Heart right ventricle (tissue), 16 donors: ENCODE measurements around the gene TRANK1. TPM values are rescaled to one million over a fixed set of nuclear protein-coding genes. Genes with fewer than 3 reads are reported as not detected.

Experiments used
- ATAC-seq, 8 donors: fragments of 200-7000 bp; cut with Tn5 transposase; one replicate each; pipeline ENCODE4 v1.9.1; 2020; ENCODE audit warnings: mild to moderate bottlenecking in 8 of 8, moderate library complexity in 8 of 8, moderate number of reproducible peaks in 1 of 8
- DNase-seq, 2 donors: peaks; one replicate each; pipeline ENCODE4 v3.0.0-alpha.2; 2020
- H3K27ac ChIP-seq, 10 donors: fragments of 200-600 bp; sonication (generic) in 2 of 10; one replicate each; pipeline versions ENCODE4 v1.5.0 to v1.8.0; 2020 to 2022; ENCODE audit warnings: mild to moderate bottlenecking in 3 of 10
- H3K27me3 ChIP-seq, 7 donors: fragments of 200-600 bp; one replicate each; pipeline ENCODE4 v1.8.0; 2021 to 2022; ENCODE audit warnings: mild to moderate bottlenecking in 2 of 7
- H3K36me3 ChIP-seq, 9 donors: fragments of 200-600 bp; sonication (generic) in 1 of 9; one replicate each; pipeline versions ENCODE4 v1.5.0 to v1.8.0; 2020 to 2022; ENCODE audit warnings: mild to moderate bottlenecking in 2 of 9
- H3K4me1 ChIP-seq, 9 donors: fragments of 200-600 bp; sonication (generic) in 1 of 9; one replicate each; pipeline versions ENCODE4 v1.5.0 to v1.8.0; 2020 to 2022; ENCODE audit warnings: mild to moderate bottlenecking in 4 of 9
- H3K4me3 ChIP-seq, 10 donors: fragments of 200-600 bp; sonication (generic) in 2 of 10; one replicate each; pipeline versions ENCODE4 v1.5.0 to v1.8.0; 2020 to 2022; ENCODE audit warnings: mild to moderate bottlenecking in 7 of 10, moderate library complexity in 2 of 10
- H3K9me3 ChIP-seq, 11 donors: fragments of 200-600 bp in 10 of 11; sonication (generic) in 2 of 11; one replicate each; pipeline versions ENCODE4 v1.5.0 to v1.8.0; 2013 to 2022; ENCODE audit warnings: mild to moderate bottlenecking in 2 of 11, control low read depth in 1 of 11, moderate library complexity in 1 of 11
- WGBS, 2 donors: extraction: QIAGEN DNeasy Blood & Tissue Kit; methylation state at CpG; one replicate each; pipeline ENCODE4 v1.1.7; 2013; ENCODE audit warnings: inconsistent platforms in 1 of 2; 5-methylcytosine and 5-hydroxymethylcytosine counted together
- intact Hi-C, 10 donors: fragments of 100-400 bp; cut with DNase I; formaldehyde crosslinking; loops; one replicate each; pipeline versions ENCODE4 v1.11.1 to v1.14.2; 2022
- polyA plus RNA-seq, 2 donors: library from polyadenylated mRNA; stranded (reverse); fragments of 200-250 nt; gene quantifications; one replicate each; pipeline ENCODE4 v1.2.3, GENCODE V29; 2013
- total RNA-seq, 10 donors: library from RNA; stranded (reverse); fragmentation: NEBNext Ultra II Directional in 3 of 10; extraction: Animal tissue kit (Norgen Biotek cat#: 25700) in 3 of 10; gene quantifications; one replicate each; pipeline versions ENCODE4 v1.2.1 to v1.2.4, GENCODE V29; 2021 to 2023
- TF ChIP-seq, protein P1 (sequence below), 9 donors: fragments of 200-600 bp; sonication (generic) in 2 of 9; IDR thresholded peaks; one replicate each; pipeline versions ENCODE4 v1.5.0 to v1.8.0; 2021 to 2022; ENCODE audit warnings: antibody characterized with exemption in 9 of 9, mild to moderate bottlenecking in 5 of 9, moderate library complexity in 1 of 9
- donor health status: Arrhythmogenic right ventricular cardiomyopathy.
- donor health status: ischemic (EF 13 %, LVEDD 7.1; RV severe dilation, severe dysfunction).
- donor health status: healthy with polysubstance abuse.
- donor health status: DM: no; HTN: yes; CAD: no.
- donor health status: DM: no; HTN: no; CAD: no.
- donor health status: ischemic (EF 25% LVEDD 6.9; RV normal size, moderate dysfunction).
- donor health status: ischemic (EF 25% LVEDD 5.7; RV mildly dilated, moderate dysfunction).
- donor health status: healthy.
- donor health status: DM: yes; HTN: yes; CAD: no.
- donor health status: Ischemic cardiomyopathy.
- donor health status: ischemic (EF 35%, LVEDD 5.7; RV mildly dilated, moderate dysfunction).
- donor health status: nonischemic (EF 11% LVEDD 7.7; RV severe dilation, severe dysfunction).
- donor health status: DM: yes; HTN: yes; CAD: no.
- donor health status: PGD.
- donor health status: ischemic (EF 29% LVEDD 5.4; RV normal size, mild dysfunction).
- donor health status: nonischemic (EF 23%, LVEDD 6.1; RV moderate dilation, normal function).

Gene TRANK1
- total and polyA plus RNA-seq, 12 donors = 1.3 to 20.8 (median 4.9) TPM

DNA sequence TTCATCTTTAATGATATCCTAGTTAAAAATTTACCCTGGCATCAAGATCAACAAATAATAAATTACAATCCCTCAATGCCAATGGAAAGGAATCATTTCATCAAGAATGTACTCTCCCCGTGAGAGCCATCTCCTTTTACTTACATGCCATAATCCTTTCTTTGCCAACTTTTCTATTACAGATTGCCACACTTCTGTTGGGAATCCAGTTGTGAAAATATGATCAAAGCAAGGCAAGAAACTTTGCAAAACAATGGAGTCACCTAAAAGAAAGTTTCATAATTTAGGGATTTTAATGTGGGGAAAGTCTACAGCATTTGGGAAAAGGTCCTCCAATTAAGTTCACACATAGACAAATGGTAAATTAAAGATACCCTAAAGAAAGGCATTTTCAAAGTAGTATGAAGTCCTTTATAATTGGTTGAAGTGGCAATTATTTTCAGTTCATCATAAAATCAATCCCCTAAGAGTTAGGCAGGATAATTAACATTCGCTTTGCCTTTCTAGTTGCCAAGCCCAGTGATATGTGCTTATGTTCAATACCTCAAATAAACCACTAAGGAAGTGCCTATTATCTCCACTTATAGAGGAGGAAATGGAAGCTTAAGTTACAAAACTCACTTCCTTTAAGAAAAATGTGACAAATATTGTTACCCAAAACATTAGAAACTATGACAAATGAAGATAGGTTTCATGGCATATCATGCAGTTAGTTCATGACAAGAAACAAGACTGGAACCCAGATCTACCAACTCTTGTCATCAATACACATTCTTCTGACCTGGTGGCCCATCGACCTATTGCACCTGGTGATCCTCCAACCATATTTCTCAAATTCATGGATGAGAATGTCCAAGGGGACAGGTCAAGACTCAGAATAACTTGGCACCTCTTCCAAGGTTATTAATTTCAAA lies 49.1 kb downstream of the TRANK1 start:
- intact Hi-C loops = no loop called here
- ATAC-seq (no peak), DNase-seq (no peak)
- no peaks in the 10 kb centered on the region for H3K9me3 ChIP-seq
- TF ChIP-seq, protein P1, sequence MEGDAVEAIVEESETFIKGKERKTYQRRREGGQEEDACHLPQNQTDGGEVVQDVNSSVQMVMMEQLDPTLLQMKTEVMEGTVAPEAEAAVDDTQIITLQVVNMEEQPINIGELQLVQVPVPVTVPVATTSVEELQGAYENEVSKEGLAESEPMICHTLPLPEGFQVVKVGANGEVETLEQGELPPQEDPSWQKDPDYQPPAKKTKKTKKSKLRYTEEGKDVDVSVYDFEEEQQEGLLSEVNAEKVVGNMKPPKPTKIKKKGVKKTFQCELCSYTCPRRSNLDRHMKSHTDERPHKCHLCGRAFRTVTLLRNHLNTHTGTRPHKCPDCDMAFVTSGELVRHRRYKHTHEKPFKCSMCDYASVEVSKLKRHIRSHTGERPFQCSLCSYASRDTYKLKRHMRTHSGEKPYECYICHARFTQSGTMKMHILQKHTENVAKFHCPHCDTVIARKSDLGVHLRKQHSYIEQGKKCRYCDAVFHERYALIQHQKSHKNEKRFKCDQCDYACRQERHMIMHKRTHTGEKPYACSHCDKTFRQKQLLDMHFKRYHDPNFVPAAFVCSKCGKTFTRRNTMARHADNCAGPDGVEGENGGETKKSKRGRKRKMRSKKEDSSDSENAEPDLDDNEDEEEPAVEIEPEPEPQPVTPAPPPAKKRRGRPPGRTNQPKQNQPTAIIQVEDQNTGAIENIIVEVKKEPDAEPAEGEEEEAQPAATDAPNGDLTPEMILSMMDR (IDR thresholded peaks at IDR 0.05) = no peak
- no peak overlapping the region for H3K4me3 ChIP-seq
- no peaks in the 10 kb centered on the region for H3K27me3 ChIP-seq
- 86 to 92% methylated on average over 3 of the region's 3 CpGs for WGBS, 2 donors
- H3K4me1 ChIP-seq = peaks cover 2 to 55% (median 23%) of the 10 kb centered on the region in 9 donors
- H3K27ac ChIP-seq = peak overlapping the region in 1 of 10 donors; percentile 46
- H3K36me3 ChIP-seq = peaks cover 0 to 72% (median 10%) of the 10 kb centered on the region in 9 donors

DNA sequence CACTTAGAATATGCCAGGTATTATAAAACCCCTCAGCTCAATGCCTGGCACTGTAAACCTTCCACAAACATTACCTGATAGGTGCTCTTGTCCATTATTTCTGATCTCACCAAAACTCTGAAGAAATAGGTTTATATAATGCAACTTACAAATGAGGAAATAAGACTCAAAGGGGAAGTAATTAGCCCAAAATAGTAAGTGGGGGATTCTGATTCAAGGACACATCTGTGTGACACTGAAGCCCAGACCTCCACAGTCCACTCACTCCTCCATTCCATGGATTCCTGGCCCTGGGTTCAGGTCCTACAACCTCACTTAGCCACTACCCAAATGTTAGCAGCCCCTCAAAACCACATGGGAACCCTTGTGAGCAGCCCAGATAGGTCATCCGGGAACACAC lies 49.9 kb downstream of the TRANK1 start:
- H3K27me3 ChIP-seq = no peaks in the 10 kb centered on the region
- intact Hi-C loops = no loop called here
- 89 to 100% methylated on average over 1 of the region's 1 CpG for WGBS, 2 donors
- no peaks in the 10 kb centered on the region for H3K9me3 ChIP-seq
- DNase-seq = no peak
- H3K27ac ChIP-seq = no peak overlapping the region
- H3K4me3 ChIP-seq = no peak overlapping the region
- peaks cover 2 to 55% (median 23%) of the 10 kb centered on the region in 9 donors for H3K4me1 ChIP-seq
- peaks cover 0 to 78% (median 10%) of the 10 kb centered on the region in 9 donors for H3K36me3 ChIP-seq
- TF ChIP-seq, protein P1 (IDR thresholded peaks at IDR 0.05) = no peak
- ATAC-seq = no peak

DNA sequence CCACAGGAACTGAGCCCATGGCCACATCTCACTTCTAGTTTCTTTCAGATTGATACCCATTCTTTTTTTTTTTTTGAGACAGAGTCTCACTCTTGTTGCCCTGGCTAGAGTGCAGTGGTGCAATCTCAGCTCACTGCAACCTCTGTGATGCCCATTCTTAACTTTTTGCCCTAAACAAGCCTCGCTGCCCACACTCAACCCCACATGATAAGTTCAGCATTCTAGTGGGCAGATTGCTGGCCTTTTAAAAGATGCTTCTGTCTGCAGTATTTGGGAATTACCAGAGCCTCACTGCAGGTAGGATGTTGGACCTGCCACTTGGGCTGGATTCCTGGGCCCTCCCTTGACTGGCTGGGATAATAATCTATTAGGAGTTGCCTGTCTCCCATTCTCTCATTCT lies 51.0 kb downstream of the TRANK1 start:
- H3K27ac ChIP-seq = peak overlapping the region in 6 of 10 donors; percentile 27 to 80 (median 50)
- intact Hi-C loops = no loop called here
- H3K4me1 ChIP-seq = peaks cover 2 to 55% (median 23%) of the 10 kb centered on the region in 9 donors
- no peak for DNase-seq
- ATAC-seq = no peak
- H3K27me3 ChIP-seq = no peaks in the 10 kb centered on the region
- H3K4me3 ChIP-seq = no peak overlapping the region
- TF ChIP-seq, protein P1 (IDR thresholded peaks at IDR 0.05) = no peak
- H3K36me3 ChIP-seq = peaks cover 0 to 78% (median 10%) of the 10 kb centered on the region in 9 donors
- H3K9me3 ChIP-seq = no peaks in the 10 kb centered on the region
- WGBS, 2 donors = 96 to 98% methylated on average over 1 of the region's 1 CpG

DNA sequence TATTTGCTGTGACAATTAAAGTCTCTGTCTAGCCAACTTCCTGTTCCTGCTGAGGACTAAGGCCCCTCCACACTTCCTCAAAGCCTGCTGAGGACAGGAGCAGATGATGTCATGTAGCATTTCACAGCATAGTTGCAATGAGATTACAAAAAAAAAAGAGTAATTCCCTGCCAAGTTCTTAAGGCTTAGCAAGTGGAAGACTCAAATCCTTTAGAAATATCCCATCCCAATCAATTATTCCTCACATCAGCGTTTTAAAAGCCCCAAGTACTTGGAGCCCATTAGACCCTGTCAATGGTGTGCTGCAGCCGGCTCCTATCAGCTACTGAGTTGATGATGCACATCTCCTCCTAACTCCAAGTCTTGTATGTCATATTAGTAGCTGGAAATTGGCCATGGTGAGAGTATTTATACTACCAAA lies 51.7 kb downstream of the TRANK1 start:
- no peaks in the 10 kb centered on the region for H3K9me3 ChIP-seq
- H3K27me3 ChIP-seq = no peaks in the 10 kb centered on the region
- H3K36me3 ChIP-seq = peaks cover 0 to 78% (median 12%) of the 10 kb centered on the region in 9 donors
- TF ChIP-seq, protein P1 (IDR thresholded peaks at IDR 0.05) = no peak
- H3K4me3 ChIP-seq = no peak overlapping the region
- intact Hi-C loops = no loop called here
- 56 to 69% methylated on average over 2 of the region's 2 CpGs for WGBS, 2 donors
- peaks cover 2 to 55% (median 23%) of the 10 kb centered on the region in 9 donors for H3K4me1 ChIP-seq
- peak in 1 of 2 donors; percentile 71 for DNase-seq
- peak overlapping the region in 6 of 10 donors; percentile 27 to 80 (median 50) for H3K27ac ChIP-seq
- ATAC-seq = peak; percentile 79 to 95 (median 92)
